HFF-Myc (cell line): ENCODE data around the gene CCDC6.

Experiments used
- DNase-seq: peaks from one replicate; pipeline ENCODE4 v3.0.0-alpha.2; 2011; ENCODE audit warnings: low read depth; ENCODE audit errors: extremely low read depth
- H3K4me3 ChIP-seq: replicated peaks from 2 replicates; pipeline ENCODE4 v1.5.1; 2011; ENCODE audit warnings: low read depth, mild to moderate bottlenecking, control low read depth, low read length
- TF ChIP-seq, protein P1 (sequence below): IDR thresholded peaks from 2 replicates; pipeline ENCODE4 v1.5.1; 2012; ENCODE audit warnings: mild to moderate bottlenecking, low read depth, low read length, control low read depth; ENCODE audit errors: missing control alignments

CCDC6 gene

DNA sequence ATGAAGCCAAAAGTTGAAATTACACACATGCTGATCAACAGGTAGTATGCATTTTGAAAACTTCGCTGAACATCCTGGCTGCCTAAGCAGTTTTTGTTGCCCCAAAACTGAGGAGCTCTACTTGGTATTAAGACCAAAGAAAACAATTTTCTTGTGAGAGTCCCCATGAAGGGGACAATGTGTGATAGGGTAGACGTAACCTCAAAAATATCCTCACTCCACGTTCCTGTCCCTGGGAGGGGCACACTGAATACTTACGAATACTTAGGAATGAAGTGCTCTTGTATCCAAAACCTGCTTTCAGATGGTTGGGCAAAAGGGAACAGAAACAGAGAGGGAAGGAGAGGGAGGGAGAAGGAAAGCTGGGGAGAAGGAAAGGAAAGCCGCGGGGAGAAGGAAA lies 24.7 kb downstream of the CCDC6 start:
- DNase-seq = no peak
- TF ChIP-seq, protein P1, sequence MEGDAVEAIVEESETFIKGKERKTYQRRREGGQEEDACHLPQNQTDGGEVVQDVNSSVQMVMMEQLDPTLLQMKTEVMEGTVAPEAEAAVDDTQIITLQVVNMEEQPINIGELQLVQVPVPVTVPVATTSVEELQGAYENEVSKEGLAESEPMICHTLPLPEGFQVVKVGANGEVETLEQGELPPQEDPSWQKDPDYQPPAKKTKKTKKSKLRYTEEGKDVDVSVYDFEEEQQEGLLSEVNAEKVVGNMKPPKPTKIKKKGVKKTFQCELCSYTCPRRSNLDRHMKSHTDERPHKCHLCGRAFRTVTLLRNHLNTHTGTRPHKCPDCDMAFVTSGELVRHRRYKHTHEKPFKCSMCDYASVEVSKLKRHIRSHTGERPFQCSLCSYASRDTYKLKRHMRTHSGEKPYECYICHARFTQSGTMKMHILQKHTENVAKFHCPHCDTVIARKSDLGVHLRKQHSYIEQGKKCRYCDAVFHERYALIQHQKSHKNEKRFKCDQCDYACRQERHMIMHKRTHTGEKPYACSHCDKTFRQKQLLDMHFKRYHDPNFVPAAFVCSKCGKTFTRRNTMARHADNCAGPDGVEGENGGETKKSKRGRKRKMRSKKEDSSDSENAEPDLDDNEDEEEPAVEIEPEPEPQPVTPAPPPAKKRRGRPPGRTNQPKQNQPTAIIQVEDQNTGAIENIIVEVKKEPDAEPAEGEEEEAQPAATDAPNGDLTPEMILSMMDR = no peak
- no peak overlapping the region for H3K4me3 ChIP-seq

DNA sequence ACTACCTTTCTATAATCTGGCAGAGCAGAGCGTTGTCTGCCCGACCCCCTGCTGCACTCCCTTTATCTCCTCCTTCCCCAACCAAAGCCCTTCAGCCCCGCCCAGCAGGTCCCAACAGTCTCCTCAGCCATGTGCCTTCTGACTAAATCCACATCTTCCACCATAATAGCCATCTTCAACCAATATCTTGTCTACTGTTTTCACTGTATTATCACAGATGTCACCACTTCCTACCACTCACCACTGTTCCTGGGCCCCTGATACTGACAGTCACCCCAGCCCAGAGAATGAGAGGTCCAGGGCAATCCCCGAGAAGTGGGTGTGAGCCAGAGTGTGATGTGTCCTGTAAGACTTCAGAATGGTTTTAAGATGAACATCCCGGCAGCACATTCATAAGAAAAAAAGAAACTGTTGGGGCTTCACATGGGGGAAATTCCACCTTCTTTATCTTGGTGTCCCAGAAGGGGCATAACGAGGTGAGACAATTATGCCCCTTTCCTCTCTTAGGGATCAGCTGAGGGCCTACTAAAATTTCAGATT lies 25.3 kb downstream of the CCDC6 start:
- TF ChIP-seq, protein P1 = no peak
- no peak overlapping the region for H3K4me3 ChIP-seq
- DNase-seq = no peak

DNA sequence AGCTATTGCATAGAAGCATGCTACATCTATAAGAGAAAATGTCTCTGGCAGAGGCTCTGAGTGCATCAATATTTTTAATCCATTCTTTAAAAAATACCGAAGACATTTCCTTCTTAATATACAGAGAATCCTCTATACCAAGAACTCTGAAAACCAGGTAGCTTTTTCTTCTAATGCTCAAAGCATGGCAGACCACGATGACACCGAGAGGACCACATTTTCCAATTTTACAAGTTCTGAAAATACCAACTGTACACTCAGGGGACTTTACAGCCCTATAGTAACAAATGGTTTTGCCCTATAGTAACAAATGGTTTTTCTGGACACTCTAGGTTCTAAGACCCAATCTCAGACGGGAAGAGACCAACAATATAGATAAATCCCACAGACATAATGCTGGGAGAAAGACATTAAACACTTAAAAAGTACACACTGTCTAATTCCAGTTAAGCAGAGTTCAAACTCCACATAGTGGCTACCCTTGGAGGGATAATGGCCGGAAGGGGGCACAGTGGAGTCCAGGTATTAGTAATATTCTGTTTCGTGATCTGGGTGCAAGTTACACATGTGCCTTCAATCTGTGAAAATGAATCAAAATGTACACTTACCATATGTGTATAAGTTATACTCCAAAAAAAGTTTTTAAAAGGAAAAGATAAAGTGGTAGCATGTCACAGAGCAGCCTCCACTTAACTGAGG lies 26.2 kb downstream of the CCDC6 start:
- TF ChIP-seq, protein P1 = no peak
- DNase-seq = no peak
- H3K4me3 ChIP-seq = no peak overlapping the region

DNA sequence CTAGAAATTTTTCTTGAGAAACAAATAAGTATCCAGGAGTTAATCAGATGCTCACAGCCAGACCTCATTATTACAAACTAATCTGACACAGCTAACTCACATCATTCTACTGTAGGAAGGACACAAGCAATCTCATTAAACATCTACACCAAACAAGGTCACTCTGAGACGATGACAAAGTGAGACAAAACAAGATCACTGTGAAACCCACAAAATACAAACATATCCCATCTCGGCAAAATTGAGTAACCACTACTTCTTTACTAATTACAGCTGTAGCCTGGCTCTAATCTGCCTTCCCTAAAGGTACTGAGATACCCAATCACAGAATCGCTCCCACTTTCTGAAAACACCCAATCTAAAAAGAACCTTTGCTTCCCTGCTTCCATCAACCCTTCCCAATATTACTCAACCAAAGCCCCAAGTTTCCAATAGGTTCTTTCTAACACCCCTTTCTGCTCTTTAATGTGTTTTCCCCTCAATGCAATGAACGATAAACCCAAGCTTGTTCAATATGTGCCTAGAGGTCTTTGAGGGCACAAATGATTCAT lies 26.9 kb downstream of the CCDC6 start:
- H3K4me3 ChIP-seq = no peak overlapping the region
- DNase-seq = no peak
- TF ChIP-seq, protein P1 = no peak

DNA sequence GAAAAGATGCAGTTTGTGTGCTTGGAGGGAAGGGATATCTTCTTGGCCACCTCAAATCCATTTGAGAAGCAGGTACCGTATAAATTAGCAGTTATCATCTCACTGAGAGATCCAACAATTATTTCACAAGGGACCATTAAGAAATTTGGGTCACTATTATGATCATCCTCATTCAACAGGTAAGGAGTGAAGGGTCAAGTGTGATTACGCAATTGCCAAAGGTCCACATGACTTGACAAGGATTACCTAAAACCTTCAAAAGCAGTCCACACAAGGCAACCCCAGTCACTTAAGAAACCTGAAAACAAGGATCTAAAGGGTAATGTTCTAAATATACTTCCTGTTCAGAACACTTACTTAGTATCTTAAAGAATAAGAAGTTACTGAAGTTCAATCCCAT lies 27.4 kb downstream of the CCDC6 start:
- no peak overlapping the region for H3K4me3 ChIP-seq
- TF ChIP-seq, protein P1 = no peak

DNA sequence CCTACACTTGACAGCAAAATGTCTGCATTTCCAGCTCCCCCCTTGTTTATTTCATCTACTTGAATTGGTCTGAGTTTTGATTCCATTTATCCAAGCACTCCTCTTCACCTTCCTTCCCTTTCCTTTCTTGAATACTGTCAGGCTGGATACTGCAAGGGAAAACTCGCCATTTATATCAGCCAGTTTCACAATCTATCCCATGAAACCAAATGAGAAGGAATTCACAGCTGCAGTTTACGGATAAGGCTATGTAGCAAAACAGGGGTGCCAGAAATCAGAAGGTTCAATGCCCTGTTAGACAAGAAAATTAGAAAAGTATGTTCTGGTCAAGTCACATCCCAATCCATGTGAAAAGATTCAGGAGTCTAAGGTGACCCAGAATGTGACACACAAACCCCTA lies 28.1 kb downstream of the CCDC6 start:
- no peak for DNase-seq
- TF ChIP-seq, protein P1 = no peak

More for the DNA sequence above, 27.4 kb downstream of the CCDC6 start:
- no peak for DNase-seq

More for the DNA sequence above, 28.1 kb downstream of the CCDC6 start:
- no peak overlapping the region for H3K4me3 ChIP-seq
